DOHH2 (cell line): ENCODE data around the gene SLC44A3.

ENCODE experiments used
- EZH2phosphoT487 ChIP-seq: fragments of 200-600 bp; sonication (generic); IDR thresholded peaks from 2 replicates; pipeline ENCODE4 v1.6.1; 2017; ENCODE audit warnings: borderline replicate concordance, mild to moderate bottlenecking, antibody characterized with exemption, low read length, moderate library complexity, mixed read lengths
- TF ChIP-seq, protein P1 (sequence below): fragments of 200-600 bp; sonication (generic); IDR thresholded peaks from one replicate; pipeline ENCODE4 v1.5.1; 2014; ENCODE audit warnings: antibody characterized with exemption, mild to moderate bottlenecking, low read depth, low read length; ENCODE audit not compliant: poor library complexity, severe bottlenecking

DNA sequence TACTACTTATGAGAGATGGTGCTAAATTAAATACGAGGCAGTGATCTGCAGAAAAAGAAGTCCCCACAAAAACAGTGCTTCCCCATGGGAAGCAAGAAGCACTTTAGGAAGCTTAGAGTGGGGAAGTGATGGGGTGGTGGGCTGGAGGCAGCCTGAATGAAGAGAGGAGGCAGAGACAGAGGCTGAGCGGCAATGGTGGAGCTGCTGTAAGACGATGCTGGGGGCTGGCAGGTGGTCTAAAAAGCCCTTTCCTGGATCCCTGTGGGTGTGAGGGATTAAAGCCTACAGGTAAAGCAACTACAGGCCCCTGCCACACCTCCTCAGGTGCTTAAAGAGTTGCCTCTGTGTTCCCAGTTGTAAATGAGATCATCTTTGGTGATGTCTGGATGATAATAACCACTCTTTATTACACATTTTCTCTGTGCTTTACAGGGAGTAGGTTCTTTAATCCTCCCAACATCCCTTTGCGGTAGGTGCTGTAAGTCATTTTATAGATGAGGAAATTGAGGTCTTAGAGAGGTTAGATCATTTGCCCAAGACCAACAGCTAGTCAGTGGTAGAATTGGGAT is 67.5 kb downstream of the SLC44A3 start:
- TF ChIP-seq, protein P1, sequence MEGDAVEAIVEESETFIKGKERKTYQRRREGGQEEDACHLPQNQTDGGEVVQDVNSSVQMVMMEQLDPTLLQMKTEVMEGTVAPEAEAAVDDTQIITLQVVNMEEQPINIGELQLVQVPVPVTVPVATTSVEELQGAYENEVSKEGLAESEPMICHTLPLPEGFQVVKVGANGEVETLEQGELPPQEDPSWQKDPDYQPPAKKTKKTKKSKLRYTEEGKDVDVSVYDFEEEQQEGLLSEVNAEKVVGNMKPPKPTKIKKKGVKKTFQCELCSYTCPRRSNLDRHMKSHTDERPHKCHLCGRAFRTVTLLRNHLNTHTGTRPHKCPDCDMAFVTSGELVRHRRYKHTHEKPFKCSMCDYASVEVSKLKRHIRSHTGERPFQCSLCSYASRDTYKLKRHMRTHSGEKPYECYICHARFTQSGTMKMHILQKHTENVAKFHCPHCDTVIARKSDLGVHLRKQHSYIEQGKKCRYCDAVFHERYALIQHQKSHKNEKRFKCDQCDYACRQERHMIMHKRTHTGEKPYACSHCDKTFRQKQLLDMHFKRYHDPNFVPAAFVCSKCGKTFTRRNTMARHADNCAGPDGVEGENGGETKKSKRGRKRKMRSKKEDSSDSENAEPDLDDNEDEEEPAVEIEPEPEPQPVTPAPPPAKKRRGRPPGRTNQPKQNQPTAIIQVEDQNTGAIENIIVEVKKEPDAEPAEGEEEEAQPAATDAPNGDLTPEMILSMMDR = no peak
- TF ChIP-seq EZH2phosphoT487 = no peak
